Breast epithelium (tissue), 4 donors: ENCODE results near the gene ATP2B2. TPM values are rescaled to one million over a fixed set of nuclear protein-coding genes. Genes with fewer than 3 reads are reported as not detected.
A peak's percentile ranks its signal among the peaks of the same experiment; 100 is the strongest.

Source experiments
- DNase-seq, 2 donors: peaks; one replicate each; pipeline ENCODE4 v3.0.0-alpha.2; 2019; ENCODE audit warnings: low spot score in 2 of 2
- H3K27ac ChIP-seq, 2 donors: fragments of 200-600 bp; sonication (generic) in 1 of 2; one replicate each; pipeline ENCODE4 v1.5.1; 2016 to 2019; ENCODE audit warnings: mild to moderate bottlenecking in 1 of 2
- H3K27me3 ChIP-seq, 2 donors: fragments of 200-600 bp; sonication (generic) in 1 of 2; one replicate each; pipeline versions ENCODE4 v1.5.1 to v1.6.0; 2017 to 2019; ENCODE audit warnings: control low read depth in 1 of 2, mild to moderate bottlenecking in 1 of 2
- H3K36me3 ChIP-seq: fragments of 200-600 bp; one replicate; pipeline ENCODE4 v1.5.1; 2019
- H3K4me1 ChIP-seq, 2 donors: fragments of 200-600 bp; sonication (generic); one replicate each; pipeline ENCODE4 v1.5.1; 2016 to 2019; ENCODE audit warnings: control low read depth in 1 of 2
- H3K4me3 ChIP-seq, 3 donors: fragments of 200-600 bp; sonication (generic); 1 replicate in 2 of 3; 2 replicates in 1 of 3; pipeline ENCODE4 v1.5.1; 2016 to 2019; ENCODE audit warnings: mild to moderate bottlenecking in 3 of 3, moderate library complexity in 2 of 3
- H3K9me3 ChIP-seq, 2 donors: fragments of 200-600 bp; sonication (generic) in 1 of 2; one replicate each; pipeline ENCODE4 v1.5.1; 2016 to 2019; ENCODE audit warnings: control low read depth in 1 of 2
- CTCF ChIP-seq, 3 donors: fragments of 450-650 bp; IDR thresholded peaks; one replicate each; pipeline ENCODE4 v1.5.1; 2016 to 2017; ENCODE audit warnings: antibody characterized with exemption in 3 of 3, mild to moderate bottlenecking in 3 of 3, moderate library complexity in 3 of 3
- POLR2A ChIP-seq: fragments of 450-650 bp; IDR thresholded peaks from one replicate; pipeline ENCODE4 v1.6.1; 2016; ENCODE audit warnings: antibody characterized with exemption, mild to moderate bottlenecking, moderate library complexity
- POLR2AphosphoS5 ChIP-seq, 3 donors: sonication (generic); formaldehyde crosslinking; IDR thresholded peaks; one replicate each; pipeline ENCODE4 v1.6.1; 2017; ENCODE audit warnings: antibody characterized with exemption in 3 of 3
- intact Hi-C: fragments of 100-400 bp; cut with DNase I; formaldehyde crosslinking; loops from one replicate; pipeline ENCODE4 v1.15.1; 2023; ENCODE audit warnings: low total_unique reads
- total RNA-seq, 3 donors: library from RNA; depleted of rRNA; stranded (reverse); fragments of >200 nt; gene quantifications; one replicate each; pipeline ENCODE4 v1.1.0, GENCODE V29; 2016

ATP2B2 gene
- total RNA-seq, 3 donors from 2014 or later, result under 0.01 to 0.15 TPM; not detected in 1

- Histone ChIP-seq H3K4me1 (no peaks in the 10 kb centered on the region), H3K4me3 (no peak overlapping the region), H3K27ac (no peak overlapping the region), H3K9me3 (no peaks in the 10 kb centered on the region), H3K36me3 (no peaks in the 10 kb centered on the region), H3K27me3 (no peaks in the 10 kb centered on the region)
- DNase-seq, result no peak
- TF ChIP-seq POLR2A, result no peak
- TF ChIP-seq CTCF (IDR thresholded peaks at IDR 0.05), result no peak
- no peak for TF ChIP-seq POLR2AphosphoS5 (IDR thresholded peaks at IDR 0.05)
- intact Hi-C loops, result no loop called here
These were observed 42.5 kb downstream of the ATP2B2 start for GRCh38 chr3:10462641-10463532.

DNA sequence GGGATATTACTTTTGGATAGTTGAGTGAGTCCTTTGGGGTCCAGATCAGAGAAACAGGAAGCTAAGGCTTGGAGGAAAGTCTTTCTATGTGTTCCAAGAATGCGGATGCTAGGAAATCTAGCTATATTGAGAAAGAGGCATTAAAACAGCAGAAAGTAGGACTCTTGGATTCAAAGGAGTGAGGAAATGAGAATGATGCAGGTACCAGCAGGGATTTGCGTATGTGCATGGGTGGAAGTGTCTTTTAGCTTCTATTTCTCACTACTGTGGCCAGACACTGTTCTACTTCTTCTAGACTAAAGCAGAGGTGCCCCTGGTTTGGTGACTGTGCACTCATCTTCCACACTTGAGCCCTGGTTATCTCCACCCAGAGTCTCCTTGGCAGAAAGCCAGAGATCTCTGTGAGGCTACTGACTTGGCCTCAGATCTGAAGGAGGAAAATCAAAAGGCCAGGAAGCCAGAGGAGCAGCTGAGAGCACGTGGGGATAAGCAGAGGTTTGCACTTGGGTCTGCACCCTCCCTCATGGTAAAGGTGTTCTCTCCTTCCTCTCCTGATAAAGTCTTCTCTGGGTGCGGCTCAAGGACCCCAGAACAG is 44.3 kb downstream of the ATP2B2 start:
- H3K9me3 ChIP-seq, result no peaks in the 10 kb centered on the region
- H3K4me1 ChIP-seq, result no peaks in the 10 kb centered on the region
- intact Hi-C loops, result no loop called here
- no peak overlapping the region for H3K4me3 ChIP-seq
- DNase-seq, result no peak
- H3K36me3 ChIP-seq, result no peaks in the 10 kb centered on the region
- H3K27ac ChIP-seq, result no peak overlapping the region
- TF ChIP-seq POLR2A, result no peak
- TF ChIP-seq POLR2AphosphoS5 (IDR thresholded peaks at IDR 0.05), result no peak
- TF ChIP-seq CTCF (IDR thresholded peaks at IDR 0.05), result no peak
- no peaks in the 10 kb centered on the region for H3K27me3 ChIP-seq

- H3K4me1 ChIP-seq, result no peaks in the 10 kb centered on the region
- H3K4me3 ChIP-seq, result no peak overlapping the region
- no peaks in the 10 kb centered on the region for H3K36me3 ChIP-seq
- DNase-seq, result peak in 1 of 2 donors; percentile 19
- no peak overlapping the region for H3K27ac ChIP-seq
- no peaks in the 10 kb centered on the region for H3K9me3 ChIP-seq
- H3K27me3 ChIP-seq, result no peaks in the 10 kb centered on the region
- TF ChIP-seq POLR2A, result no peak
- TF ChIP-seq CTCF (IDR thresholded peaks at IDR 0.05), result no peak
- no peak for TF ChIP-seq POLR2AphosphoS5 (IDR thresholded peaks at IDR 0.05)
- intact Hi-C loops, result no loop called here
These were observed 45.2 kb downstream of the ATP2B2 start for GRCh38 chr3:10459954-10460754.

GRCh38 chr3:10457560-10457959 is 47.8 kb downstream of the ATP2B2 start:
- no peak for DNase-seq
- intact Hi-C loops, result no loop called here
- Histone ChIP-seq H3K36me3 (no peaks in the 10 kb centered on the region), H3K4me3 (no peak overlapping the region), H3K27me3 (peaks cover 0 to 4% of the 10 kb centered on the region in 2 donors), H3K4me1 (no peaks in the 10 kb centered on the region), H3K27ac (no peak overlapping the region), H3K9me3 (no peaks in the 10 kb centered on the region)
- TF ChIP-seq POLR2AphosphoS5 (IDR thresholded peaks at IDR 0.05) (no peak), CTCF (IDR thresholded peaks at IDR 0.05) (no peak), POLR2A (no peak)
